PC-9 (cell line): ENCODE data around the gene ARHGAP28. TPM values are rescaled to one million over a fixed set of nuclear protein-coding genes. Genes with fewer than 3 reads are reported as not detected.
"Not testable (repeated sequence)": the region's sequence is repeated elsewhere in the genome, so short reads cannot be mapped to it uniquely, and the experiment has no call there.

Experiments
- BruUV-seq: library from RNA; stranded (reverse); fragments of 400-500 nt; replicated peaks from 2 replicates; lab custom pipeline; 2021; lab: Mats Ljungman, UMichigan
- CTCF ChIA-PET: fragments of 300-600 bp; sonication (Branson Sonifier 250); formaldehyde crosslinking; loops from one replicate; lab custom pipeline; 2022; ENCODE audit warnings: antibody characterized with exemption; lab: Charles Lee
- POLR2A ChIA-PET: fragments of 300-600 bp; sonication (Branson Sonifier 250); formaldehyde crosslinking; loops from one replicate; lab custom pipeline; 2022; ENCODE audit warnings: antibody characterized with exemption; ENCODE audit not compliant: unreplicated experiment; lab: Charles Lee
- DNase-seq, 2 experiments: peaks; one replicate each; pipeline versions ENCODE4 v3.0.0 to v3.0.0-alpha.2; 2015 to 2022; ENCODE audit warnings: mixed read lengths in 1 of 2
- H2AFZ ChIP-seq: fragments of 200-600 bp; sonication (generic); 2 replicates; pipeline ENCODE4 v1.8.1; 2017; ENCODE audit warnings: antibody characterized with exemption
- H3F3A ChIP-seq: fragments of 200-600 bp; sonication (generic); 2 replicates; pipeline ENCODE4 v1.8.1; 2017; ENCODE audit warnings: antibody characterized with exemption, mild to moderate bottlenecking, low read depth; ENCODE audit not compliant: insufficient read depth
- H3K27ac ChIP-seq: fragments of 200-600 bp; sonication (generic); 2 replicates; pipeline ENCODE4 v1.6.1; 2016; ENCODE audit warnings: mixed run types
- H3K27me3 ChIP-seq: fragments of 200-600 bp; sonication (generic); 2 replicates; pipeline ENCODE4 v1.6.1; 2016; ENCODE audit warnings: low read depth, mixed run types; ENCODE audit not compliant: insufficient read depth
- H3K36me3 ChIP-seq: fragments of 200-600 bp; sonication (generic); 2 replicates; pipeline ENCODE4 v1.6.1; 2016; ENCODE audit warnings: low read depth, mixed run types
- H3K4me1 ChIP-seq: fragments of 200-600 bp; sonication (generic); replicated peaks from 2 replicates; pipeline ENCODE4 v1.6.1; 2016; ENCODE audit warnings: mixed run types; ENCODE audit not compliant: insufficient read depth
- H3K4me2 ChIP-seq: fragments of 200-600 bp; sonication (generic); 2 replicates; pipeline ENCODE4 v1.6.1; 2017; ENCODE audit warnings: mixed run types
- H3K4me3 ChIP-seq: fragments of 200-600 bp; sonication (generic); 2 replicates; pipeline ENCODE4 v1.6.1; 2016; ENCODE audit warnings: mixed run types
- H3K79me2 ChIP-seq: fragments of 200-600 bp; sonication (generic); 2 replicates; pipeline ENCODE4 v1.6.1; 2017; ENCODE audit warnings: low read depth, mixed run types
- H3K9me2 ChIP-seq: fragments of 200-600 bp; sonication (generic); 2 replicates; pipeline ENCODE4 v1.8.1; 2017; ENCODE audit warnings: mild to moderate bottlenecking; ENCODE audit not compliant: insufficient read depth
- H3K9me3 ChIP-seq: fragments of 200-600 bp; sonication (generic); 2 replicates; pipeline ENCODE4 v1.8.1; 2016; ENCODE audit warnings: low read depth; ENCODE audit not compliant: insufficient read depth
- H4K20me1 ChIP-seq: fragments of 200-600 bp; sonication (generic); 2 replicates; pipeline ENCODE4 v1.8.1; 2017; ENCODE audit not compliant: insufficient read depth
- EZH2 ChIP-seq: fragments of 200-600 bp; sonication (generic); IDR thresholded peaks from 2 replicates; pipeline ENCODE4 v1.8.0; 2017; ENCODE audit warnings: antibody characterized with exemption, low read depth
- intact Hi-C: fragments of 100-400 bp; cut with micrococcal nuclease; formaldehyde crosslinking; loops from one replicate; pipeline ENCODE4 v1.10.0; 2022; ENCODE audit not compliant: unreplicated experiment
- total RNA-seq: library from RNA; stranded (reverse); gene quantifications from 2 replicates; pipeline ENCODE4 v1.2.3, GENCODE V29; 2021
- TF ChIP-seq, protein P1 (sequence below): fragments of 200-600 bp; sonication (generic); conservative IDR thresholded peaks from 2 replicates; pipeline ENCODE4 v1.6.1; 2017; ENCODE audit warnings: mixed run types, antibody characterized with exemption, mild to moderate bottlenecking, moderate library complexity

The ARHGAP28 gene
- total RNA-seq, 1 experiment from 2014 or later, result not detected

DNA sequence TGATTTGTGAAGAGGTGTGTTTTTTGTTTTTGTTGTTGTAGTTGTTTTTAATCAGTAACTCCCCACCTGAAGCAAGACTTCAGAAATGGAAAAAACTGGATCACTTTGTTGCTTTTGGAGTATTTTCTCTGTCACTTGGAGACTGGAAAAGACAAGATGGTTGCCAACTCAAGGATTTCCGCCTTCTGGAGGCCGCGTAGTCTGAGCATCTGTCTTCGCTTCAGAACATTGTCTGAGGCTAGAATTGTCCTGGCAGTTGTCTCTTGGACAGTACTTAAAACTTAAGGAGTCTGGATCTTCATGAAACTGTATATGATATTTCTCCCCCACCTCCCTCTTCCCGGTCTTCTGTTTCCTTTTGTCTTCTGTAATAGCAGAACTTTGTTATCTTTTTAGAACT lies 67.7 kb downstream of the ARHGAP28 start:
- no peaks in the 10 kb centered on the region for H3K9me2 ChIP-seq
- no peak for DNase-seq
- H3K36me3 ChIP-seq, result no peaks in the 10 kb centered on the region
- H3K4me1 ChIP-seq, result no peaks in the 10 kb centered on the region
- H3K4me2 ChIP-seq, result no peak overlapping the region
- no peak overlapping the region for H3K4me3 ChIP-seq
- intact Hi-C loops, result no loop called here
- H3K79me2 ChIP-seq, result no peaks in the 10 kb centered on the region
- H4K20me1 ChIP-seq, result no peaks in the 10 kb centered on the region
- H3K27ac ChIP-seq, result no peak overlapping the region
- no peak overlapping the region for H2AFZ ChIP-seq
- H3K9me3 ChIP-seq, result no peaks in the 10 kb centered on the region
- TF ChIP-seq, protein P1, sequence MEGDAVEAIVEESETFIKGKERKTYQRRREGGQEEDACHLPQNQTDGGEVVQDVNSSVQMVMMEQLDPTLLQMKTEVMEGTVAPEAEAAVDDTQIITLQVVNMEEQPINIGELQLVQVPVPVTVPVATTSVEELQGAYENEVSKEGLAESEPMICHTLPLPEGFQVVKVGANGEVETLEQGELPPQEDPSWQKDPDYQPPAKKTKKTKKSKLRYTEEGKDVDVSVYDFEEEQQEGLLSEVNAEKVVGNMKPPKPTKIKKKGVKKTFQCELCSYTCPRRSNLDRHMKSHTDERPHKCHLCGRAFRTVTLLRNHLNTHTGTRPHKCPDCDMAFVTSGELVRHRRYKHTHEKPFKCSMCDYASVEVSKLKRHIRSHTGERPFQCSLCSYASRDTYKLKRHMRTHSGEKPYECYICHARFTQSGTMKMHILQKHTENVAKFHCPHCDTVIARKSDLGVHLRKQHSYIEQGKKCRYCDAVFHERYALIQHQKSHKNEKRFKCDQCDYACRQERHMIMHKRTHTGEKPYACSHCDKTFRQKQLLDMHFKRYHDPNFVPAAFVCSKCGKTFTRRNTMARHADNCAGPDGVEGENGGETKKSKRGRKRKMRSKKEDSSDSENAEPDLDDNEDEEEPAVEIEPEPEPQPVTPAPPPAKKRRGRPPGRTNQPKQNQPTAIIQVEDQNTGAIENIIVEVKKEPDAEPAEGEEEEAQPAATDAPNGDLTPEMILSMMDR, result no peak
- TF ChIP-seq EZH2, result no peak
- POLR2A ChIA-PET, result no interaction called here
- BruUV-seq, result no TSS peak
- no peaks in the 10 kb centered on the region for H3F3A ChIP-seq
- CTCF ChIA-PET, result no interaction called here
- H3K27me3 ChIP-seq, result peaks cover 16% of the 10 kb centered on the region; the same call in 1 of the 2 replicates

DNA sequence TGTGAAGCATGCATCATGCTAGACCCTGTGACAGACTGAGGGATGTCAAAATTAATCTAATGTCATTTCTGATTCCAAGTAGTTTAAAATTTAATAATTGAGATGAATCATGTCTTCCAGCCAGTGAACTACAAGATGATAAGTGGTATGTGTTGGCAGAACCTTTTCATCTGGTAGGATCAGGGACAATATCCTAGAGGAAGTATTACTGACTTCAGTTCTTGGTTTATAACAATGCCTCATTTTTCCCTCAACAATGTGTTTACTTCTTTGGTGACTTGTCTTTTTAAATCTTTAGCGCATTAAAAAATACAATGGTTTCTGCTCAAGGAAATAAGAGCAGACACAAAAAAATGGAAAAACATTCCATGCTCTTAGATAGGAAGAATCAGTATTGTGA lies 69.4 kb downstream of the ARHGAP28 start:
- H3K4me1 ChIP-seq, result no peaks in the 10 kb centered on the region
- ChIA-PET CTCF (no interaction called here), POLR2A (no interaction called here)
- peaks cover 10% of the 10 kb centered on the region; the same call in 1 of the 2 replicates for H3K27me3 ChIP-seq
- no peaks in the 10 kb centered on the region for H4K20me1 ChIP-seq
- H2AFZ ChIP-seq, result no peak overlapping the region
- no peaks in the 10 kb centered on the region for H3K9me3 ChIP-seq
- DNase-seq, result no peak
- no peak overlapping the region for H3K27ac ChIP-seq
- no peaks in the 10 kb centered on the region for H3K79me2 ChIP-seq
- no peaks in the 10 kb centered on the region for H3K36me3 ChIP-seq
- H3K4me2 ChIP-seq, result no peak overlapping the region
- no peak overlapping the region for H3K4me3 ChIP-seq
- no peak for TF ChIP-seq EZH2
- TF ChIP-seq, protein P1, result no peak
- H3K9me2 ChIP-seq, result no peaks in the 10 kb centered on the region
- no peaks in the 10 kb centered on the region for H3F3A ChIP-seq
- BruUV-seq, result no TSS peak
- intact Hi-C loops, result no loop called here

DNA sequence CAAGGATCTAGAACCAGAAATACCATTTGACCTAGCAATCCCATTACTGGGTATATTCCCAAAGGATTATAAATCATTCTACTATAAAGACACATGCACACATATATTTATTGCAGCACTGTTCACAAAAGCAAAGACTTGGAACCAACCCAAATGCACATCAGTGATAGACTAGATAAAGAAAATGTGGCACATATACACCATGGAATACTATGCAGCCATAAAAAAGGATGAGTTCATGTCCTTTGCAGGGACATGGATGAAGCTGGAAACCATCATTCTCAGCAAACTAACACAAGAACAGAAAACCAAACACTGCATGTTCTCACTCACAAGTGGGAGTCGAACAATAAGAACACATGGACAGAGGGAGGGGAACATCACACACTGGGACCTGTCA lies 70.8 kb downstream of the ARHGAP28 start:
- BruUV-seq, H3K79me2 ChIP-seq, H3K4me3 ChIP-seq, H3K4me2 ChIP-seq, H3K27ac ChIP-seq, H3K27me3 ChIP-seq, H3K36me3 ChIP-seq, H2AFZ ChIP-seq, H3K9me2 ChIP-seq, CTCF ChIA-PET, H3F3A ChIP-seq, intact Hi-C loops, DNase-seq, H3K9me3 ChIP-seq, H4K20me1 ChIP-seq, POLR2A ChIA-PET, H3K4me1 ChIP-seq: not testable (repeated sequence)

DNA sequence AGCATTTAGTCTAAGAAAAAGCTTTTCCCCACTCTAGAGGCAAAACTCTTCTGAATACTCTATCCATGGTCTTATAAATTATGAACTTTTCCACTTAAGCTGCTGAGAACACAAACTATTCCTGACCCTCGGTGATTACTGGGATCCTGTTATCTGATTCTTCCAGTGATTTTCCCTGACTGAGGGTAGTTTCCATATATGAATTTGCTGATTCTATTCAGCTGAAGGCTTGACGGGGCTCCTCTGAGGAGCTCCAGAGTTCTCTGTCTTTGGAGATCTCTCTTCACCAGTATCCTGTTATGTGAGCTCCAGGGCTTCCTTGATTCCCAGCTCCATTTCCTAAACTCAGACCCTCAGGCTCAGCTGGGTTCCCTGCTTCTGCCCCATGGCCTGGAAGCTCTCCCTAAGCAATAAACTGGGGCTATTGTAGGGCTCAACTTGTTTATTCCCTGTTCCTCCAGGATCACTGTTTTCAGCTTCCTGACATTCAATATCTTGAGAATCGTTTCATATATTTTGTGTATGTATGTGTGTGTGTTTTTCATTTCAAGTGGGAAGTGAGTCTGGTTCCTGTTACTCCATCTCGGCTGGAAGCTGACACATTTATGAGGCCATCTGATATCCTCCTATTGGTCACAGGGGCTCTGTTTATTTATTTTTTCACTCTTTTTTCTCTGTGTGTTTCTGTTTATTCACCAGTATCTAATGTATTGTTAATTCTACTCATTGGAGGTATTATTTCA lies 78.2 kb downstream of the ARHGAP28 start:
- H3K79me2 ChIP-seq, result no peaks in the 10 kb centered on the region
- H3F3A ChIP-seq, result no peaks in the 10 kb centered on the region
- 0 out of 2 replicates have a peak, but pooled peaks cover 5% of the 10 kb centered on the region for H3K27me3 ChIP-seq
- no peak for DNase-seq
- no peak overlapping the region for H3K4me3 ChIP-seq
- H3K9me2 ChIP-seq, result no peaks in the 10 kb centered on the region
- H2AFZ ChIP-seq, result no peak overlapping the region
- no peaks in the 10 kb centered on the region for H3K9me3 ChIP-seq
- ChIA-PET POLR2A (no interaction called here), CTCF (no interaction called here)
- H3K27ac ChIP-seq, result no peak overlapping the region
- intact Hi-C loops, result no loop called here
- BruUV-seq, result no TSS peak
- no peak for TF ChIP-seq EZH2
- TF ChIP-seq, protein P1, result no peak
- no peak overlapping the region for H3K4me2 ChIP-seq
- no peaks in the 10 kb centered on the region for H3K36me3 ChIP-seq
- no peaks in the 10 kb centered on the region for H4K20me1 ChIP-seq
- H3K4me1 ChIP-seq, result no peaks in the 10 kb centered on the region
